ENCODE data around the gene EFEMP2.
A peak's percentile ranks its signal among the peaks of the same experiment; 100 is the strongest.

The EFEMP2 gene

DNA sequence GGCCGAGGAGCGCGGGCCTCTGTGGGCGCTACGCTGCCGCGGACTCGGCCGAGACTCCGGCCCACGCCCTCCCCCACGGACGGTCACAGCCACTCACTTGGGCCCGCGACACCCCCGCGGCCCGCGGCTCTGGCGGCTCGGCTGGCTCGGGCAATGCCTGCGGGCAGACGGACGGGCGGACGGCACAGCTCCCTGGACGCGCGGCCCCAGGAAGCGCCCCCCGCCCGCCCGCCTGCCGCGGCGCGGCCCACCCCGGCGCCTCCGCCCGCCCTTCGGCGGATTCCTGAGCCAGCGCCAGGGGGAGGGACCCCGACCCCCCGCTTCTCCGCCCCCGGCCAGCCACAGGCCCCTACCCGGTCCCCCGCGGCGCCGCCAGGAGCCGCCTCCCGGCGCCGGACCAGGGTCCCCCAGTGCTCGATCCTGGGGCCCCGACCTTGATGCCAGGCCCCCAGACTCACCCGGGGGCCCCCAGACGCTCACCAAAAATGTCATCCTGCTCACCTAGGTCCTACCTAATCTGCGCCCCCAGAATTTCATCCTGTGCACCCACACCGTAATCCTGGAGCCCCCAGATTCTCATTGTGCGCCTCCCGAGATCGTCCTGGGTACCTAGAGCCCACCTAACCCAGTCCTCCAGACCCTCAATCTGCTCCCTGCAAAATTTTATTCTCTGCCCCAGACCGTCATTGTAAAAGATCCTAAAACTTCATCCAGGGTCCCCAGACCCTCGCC, at the start of gene EFEMP2:
Gene EFEMP2 (minus strand): TSS at position 215 of the 732 bp plus-strand sequence. CDS start 446 bp downstream, outside the sequence.
- FAIRE-seq (no peak), DNase-seq (ENCODE audit: low spot score) (no peak)

DNA sequence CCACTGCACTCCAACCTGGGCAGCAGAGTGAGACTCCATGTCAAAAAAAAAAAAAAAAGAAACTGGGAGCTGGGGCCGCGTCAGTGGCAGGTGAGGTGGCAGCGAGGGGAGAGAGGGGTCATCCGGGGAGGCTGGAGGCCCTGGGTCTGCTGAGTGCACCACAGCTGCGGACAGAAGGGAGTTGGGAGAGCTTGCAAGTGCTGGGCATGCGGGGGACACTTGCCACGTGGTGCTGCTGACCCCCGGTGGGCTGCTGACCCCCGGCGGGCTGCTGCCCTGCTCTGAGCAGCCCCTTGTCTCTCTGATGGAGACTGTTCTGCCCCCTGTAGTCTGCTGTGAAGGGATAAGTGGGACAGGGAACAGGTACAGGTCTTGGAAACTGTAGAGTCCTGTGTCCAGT, 49.3 kb upstream of the EFEMP2 start:
- FAIRE-seq, result no peak
- no peak for DNase-seq (ENCODE audit: low spot score)

DNA sequence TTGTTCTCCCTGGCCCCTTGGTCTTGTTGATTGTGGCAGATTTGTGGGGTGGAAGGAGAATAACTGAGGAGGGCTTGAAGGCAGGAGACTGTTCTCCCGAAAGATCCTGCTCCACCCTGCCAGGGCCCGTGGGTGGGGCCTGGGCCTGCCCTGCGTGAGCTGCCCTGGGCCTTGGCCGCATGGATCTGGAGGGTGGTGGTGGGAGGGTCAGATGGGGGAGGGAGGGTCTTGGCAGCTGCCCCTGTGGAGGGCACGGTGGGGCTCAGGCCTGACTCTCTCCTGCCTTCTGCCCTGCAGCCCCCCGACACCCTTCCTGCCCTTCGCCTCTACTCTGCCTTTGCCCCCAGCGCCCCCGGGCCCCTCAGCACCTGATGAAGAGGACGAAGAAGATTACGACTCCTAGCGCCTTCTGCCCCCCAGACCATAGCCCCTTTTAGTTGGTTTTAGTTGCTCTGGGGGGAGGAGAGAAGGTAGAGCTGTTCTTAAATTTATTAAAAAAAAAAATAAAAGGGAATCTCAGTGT, 48.5 kb upstream of the EFEMP2 start:
- DNase-seq (ENCODE audit: low spot score) (no peak), FAIRE-seq (no peak)

DNA sequence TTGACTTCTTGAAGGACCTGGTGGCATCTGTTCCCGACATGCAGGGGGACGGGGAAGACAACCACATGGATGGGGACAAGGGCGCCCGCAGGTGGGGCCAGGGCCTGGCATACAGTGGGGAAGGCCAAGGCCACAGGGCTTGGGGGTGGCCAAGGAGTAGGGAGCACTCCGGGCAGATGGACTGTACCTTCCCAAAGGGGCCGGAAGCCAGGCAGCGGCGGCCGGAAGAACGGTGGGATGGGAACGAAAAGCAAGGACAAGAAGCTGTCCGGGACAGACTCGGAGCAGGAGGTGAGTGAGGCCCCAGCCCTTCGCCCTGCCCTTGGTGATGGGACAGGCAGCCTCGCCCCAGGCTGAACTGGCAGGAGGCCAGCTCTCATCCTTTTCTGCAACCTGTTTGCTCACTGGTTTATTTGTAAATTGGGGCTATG, 47.8 kb upstream of the EFEMP2 start:
- DNase-seq (ENCODE audit: low spot score) (no peak), FAIRE-seq (no peak)

DNA sequence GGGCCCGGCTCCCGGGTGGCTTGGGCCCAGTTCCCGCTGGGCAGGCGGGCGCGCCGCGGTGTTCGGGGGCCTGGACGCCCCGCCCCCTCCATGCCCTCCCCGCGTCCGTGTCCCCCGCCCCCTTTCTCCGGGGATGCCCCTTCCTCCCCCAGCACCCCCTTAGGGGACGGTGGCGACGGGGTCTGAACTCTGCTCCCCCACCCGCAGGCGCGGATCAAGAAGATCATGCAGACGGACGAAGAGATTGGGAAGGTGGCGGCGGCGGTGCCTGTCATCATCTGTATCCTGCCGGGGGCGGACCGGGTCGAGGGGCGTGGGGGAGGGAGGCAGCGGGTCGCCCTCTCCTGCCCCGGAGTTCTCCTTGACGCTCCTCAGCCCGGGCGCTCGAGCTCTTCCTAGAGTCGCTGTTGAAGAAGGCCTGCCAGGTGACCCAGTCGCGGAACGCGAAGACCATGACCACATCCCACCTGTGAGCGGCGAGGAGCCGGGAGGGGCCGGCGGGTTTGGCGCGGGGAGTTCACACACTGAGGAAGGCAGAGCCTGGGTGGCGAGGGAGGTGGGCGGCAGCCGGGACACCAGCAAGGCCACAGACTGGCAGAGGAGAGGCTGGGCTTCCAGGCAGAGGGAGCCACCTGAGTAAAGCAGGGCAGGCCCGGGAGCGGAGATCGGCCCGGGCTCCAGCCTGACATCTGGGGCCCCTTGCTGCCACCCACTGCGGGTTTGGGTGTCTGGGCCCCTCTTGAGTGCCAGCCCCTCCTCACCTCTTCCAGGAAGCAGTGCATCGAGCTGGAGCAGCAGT, 47.2 kb upstream of the EFEMP2 start:
- FAIRE-seq, result no peak
- DNase-seq (ENCODE audit: low spot score), result no peak

DNA sequence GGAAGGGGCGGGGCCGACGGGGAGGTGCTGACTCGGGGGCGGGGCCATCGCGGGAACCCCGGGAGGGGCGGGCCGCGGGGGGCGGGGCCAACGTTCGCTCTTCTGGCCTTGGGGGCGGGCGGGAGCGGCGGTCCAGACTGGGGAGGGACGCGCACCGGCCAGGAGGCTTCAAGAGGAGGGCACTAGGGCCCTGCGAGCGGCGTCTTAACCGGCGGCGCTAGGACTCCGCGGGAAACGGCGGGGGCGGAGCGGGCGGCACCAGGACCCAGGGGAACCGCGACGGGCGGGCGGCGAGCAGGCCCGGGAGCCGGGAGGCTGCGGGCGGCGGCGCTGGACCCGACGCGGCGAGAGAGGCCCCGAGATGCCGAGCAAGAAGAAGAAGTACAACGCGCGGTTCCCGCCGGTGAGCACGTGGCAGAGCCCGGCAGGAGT, 46.6 kb upstream of the EFEMP2 start, which contains the start of gene DRAP1:
Gene DRAP1 (plus strand): TSS at position 286 of the 432 bp plus-strand sequence. CDS start 76 bp downstream, at position 362.
- FAIRE-seq (no peak), DNase-seq (ENCODE audit: low spot score) (peak; percentile 93)

DNA sequence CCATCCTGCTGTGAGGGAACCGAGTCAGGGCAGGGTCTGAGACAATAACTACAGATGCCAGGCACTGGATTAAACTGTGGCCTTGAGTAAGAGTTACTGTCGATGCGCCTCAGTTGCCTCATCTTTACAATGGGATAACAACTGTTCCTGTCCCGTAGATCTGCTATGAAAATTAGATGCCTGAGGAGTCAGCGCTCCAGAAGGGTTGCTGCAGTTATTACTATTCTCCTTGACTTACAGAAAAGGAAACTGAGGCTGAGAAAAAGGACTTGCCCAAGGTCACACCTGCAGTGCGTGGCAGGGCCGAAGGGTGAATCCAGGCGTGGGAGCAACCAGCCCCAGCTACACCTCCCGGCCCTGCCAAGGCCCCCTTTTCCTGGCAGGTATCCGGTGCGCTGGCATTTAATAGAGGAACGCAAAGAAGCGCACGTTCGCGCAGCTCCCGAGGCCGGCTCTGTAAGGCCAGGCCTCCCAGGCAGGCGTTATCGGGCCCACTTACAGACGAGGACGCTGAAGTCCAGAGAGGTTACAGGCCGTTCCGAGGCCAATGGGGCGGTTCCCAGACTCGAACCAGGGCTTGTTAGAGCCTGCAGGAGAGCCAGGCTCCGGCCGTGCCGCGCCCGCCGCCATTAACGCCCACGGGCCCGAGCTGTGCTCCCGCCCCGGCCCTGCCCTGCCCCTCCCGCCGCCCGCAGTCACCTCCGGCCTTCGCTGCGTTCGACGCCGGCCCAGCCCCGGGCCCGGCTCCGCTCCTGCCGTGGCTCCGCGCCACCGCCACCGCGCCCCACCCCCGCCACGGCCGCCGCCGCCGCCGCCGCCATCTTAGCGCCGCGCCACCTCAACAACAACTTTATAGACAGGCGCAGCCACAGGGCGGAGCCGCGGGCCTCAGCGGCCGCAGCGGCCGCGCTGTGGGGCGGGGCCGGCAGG, 45.9 kb upstream of the EFEMP2 start, which contains the start of gene C11orf68:
Gene C11orf68 (minus strand): TSS at position 852 of the 930 bp plus-strand sequence. CDS start 31 bp downstream, at position 821.
- FAIRE-seq, result no peak
- DNase-seq (ENCODE audit: low spot score), result no peak

DNA sequence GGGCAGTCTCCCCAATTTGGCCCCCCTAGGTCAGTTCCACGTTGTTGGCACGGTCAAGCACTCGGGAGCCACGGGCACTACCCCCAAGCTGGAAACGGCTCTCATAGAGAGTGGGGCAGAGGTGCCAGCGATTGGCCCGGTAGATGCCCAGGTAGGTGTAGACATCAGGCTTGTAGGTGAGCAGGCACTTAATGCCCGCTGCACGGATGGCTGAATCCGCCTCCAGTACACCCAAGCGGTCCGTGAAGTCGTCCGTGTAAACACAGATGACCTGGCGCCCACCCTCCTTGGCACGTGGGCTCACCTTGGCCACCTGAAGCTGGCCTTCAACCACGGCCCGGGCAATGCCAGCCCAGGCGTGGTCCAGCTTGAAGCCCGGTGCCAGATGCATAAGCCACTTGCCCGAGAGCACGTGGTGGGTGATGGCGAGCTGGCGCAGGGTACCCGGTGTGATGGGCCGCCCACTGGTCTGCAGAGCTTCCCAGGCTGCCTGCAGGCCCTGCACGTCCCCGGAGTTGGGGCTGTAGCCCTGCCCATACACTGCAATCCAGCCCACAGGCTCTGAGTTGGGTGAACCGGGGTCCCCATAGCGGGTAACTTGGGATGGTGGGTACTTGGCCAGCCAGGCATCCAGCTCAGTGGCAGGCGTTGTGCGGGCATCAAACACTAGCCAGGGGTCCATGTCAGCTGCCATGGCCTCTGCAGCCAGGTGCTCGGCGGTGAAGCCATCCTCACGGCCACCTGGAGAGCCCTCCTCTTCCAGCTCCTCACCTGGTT, 45.0 kb upstream of the EFEMP2 start:
- no peak for FAIRE-seq
- no peak for DNase-seq (ENCODE audit: low spot score)

DNA sequence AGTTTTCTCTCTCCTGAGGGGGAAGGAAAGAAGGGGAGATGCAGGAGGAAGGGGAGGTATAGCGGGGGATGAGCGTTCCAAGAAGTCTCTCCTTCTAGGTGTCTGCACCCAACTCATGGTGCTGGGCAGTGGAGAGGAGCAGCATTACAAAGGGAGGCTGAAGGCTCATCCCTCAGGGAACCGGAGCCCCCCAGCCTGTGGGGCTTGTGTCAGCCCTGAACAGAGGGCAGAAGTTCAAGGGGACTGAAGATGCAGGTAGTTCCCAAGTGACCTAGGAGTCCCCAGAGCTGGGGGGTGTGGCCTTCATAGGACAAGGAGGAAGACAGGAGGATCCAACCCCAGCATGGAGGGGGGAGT, 44.5 kb upstream of the EFEMP2 start:
- FAIRE-seq (no peak), DNase-seq (ENCODE audit: low spot score) (no peak)

DNA sequence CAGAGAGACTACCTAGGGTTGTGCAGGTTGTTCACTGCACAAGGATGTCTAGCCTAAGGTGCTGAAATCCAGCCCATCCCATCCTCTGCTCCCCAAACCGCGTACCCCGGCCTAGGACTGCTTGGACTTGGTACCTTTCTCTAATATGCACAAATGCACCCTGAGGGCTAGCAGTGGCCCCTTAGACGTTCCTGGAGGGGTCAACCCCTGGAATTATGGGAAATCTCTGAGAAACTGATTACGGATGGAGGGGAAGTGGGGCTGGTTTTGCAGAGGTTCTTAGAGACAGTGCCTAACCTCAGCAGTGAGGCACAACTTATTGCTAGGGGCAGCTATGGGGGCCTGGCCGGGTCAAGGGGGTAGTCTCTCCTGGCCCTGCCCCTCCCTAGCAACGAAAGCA, 43.8 kb upstream of the EFEMP2 start:
- no peak for FAIRE-seq
- no peak for DNase-seq (ENCODE audit: low spot score)

DNA sequence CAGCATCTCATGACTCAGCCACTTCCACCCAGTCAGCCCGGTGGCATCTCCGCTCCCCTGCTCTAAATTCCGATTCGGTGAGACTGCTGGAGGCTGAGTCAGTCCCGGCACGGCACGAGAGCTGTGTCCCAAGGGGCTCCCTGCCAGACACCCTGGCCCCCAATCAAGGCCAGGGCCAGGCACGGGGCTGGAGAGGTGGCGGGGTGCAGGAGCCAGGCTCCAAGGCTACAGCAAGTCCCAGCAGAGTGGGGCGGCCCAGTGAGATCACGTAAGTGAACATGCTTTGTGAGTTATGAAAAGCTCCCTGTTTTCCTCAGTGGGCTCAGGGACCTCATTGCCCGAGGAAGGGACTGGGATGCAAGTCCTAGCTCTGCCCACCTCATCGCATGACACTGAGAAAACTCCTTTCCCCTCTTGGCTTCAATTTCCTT, 43.2 kb upstream of the EFEMP2 start:
- peak; percentile 95 for DNase-seq (ENCODE audit: low spot score)
- FAIRE-seq, result peak; percentile 83

DNA sequence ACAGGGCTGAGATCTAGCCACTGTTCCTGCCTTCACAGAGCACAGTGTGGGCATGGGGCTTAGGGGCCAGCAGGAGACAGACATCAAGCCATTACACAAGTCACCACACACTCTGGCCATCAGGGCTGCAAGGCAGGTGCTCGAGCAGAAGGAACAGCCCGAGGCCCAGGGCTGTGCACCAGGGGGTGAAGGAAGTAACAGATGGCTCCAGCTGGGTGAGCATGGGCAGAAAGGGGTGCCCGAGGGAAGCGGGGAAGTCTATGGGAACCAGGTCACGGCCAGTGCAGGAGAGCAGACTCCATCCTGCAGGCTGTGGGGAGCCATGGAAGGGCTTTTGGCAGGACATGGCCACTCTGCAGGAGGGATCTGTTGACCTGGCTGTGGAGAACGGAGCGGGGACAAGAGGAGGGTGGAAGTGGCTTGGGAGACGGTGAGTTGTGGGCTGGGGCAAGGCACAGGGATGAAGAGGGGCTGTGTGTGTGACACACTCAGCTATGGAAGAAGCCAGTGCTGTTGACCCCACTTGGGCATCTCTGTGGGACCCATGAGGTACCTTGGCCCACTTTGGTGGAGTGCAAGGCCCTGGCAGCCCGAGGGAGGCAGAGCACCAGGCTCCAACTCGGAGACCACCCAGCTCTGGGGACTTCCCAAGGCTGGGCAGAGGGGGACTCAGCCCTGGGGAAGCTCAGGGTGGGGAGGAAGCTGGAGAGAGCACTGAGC, 42.7 kb upstream of the EFEMP2 start:
- FAIRE-seq (no peak), DNase-seq (ENCODE audit: low spot score) (no peak)

DNA sequence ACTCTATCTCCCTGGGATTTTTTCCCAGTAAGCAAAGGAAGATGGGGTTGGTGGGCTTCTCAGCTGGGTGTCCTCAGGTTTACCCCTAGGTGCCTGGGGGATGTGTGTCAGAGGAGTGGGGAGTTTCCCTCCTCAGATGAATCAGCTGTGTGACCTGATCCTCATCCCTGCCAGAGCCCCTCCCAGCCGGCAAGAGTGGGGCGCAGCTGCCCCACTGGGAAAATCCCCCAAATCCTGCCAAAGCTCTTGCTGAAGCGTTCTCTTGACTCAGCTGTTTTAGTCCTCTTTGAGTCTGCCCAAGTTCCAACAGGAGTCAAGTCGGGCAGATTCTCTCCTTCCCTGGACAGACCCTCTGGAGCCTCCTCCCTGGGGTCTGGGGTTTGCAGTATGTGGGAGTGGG, 40.2 kb upstream of the EFEMP2 start:
- FAIRE-seq (no peak), DNase-seq (ENCODE audit: low spot score) (peak; percentile 79)

DNA sequence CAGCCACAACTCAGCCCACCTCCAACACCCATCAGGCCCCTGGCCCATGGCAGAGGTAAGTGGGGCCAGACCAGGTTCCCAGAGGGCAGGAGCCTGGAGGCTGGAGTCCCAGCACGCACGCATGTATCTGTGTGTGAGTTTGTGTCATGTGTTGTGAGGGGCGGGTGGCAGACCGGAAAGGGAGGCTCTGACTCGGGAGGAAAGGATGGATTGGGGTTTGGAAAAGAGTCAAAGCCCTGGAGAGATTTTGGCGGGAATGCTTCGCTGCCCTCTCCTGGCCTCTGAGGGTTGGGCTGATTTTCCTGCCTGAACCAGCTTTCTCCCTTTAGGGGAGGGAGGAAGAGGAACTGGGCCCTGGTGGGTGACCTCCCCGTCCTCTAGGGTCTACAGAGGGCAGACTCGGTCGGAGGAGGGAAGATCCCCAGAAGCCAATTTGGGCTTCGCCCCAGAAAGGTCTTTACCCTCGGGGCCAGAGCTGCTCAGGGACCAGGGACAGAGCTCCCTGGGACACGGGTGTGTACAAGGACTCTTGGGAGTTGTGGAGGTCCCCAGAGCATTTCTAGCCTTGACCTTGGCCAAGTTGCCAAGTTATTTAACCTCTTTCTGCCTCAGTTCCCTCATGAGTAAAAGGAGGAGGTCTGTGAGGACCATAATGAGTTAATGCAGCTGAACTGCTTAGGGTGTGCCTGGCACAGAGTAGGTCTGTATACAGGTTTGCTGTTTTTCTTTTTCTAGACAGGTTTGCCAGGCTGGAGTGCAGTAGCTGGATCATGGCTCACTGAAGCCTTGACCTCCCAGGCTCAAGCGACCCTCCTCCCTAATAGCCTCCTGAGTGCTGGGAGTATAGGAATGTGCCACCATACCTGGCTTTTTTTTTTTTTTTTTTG, 39.3 kb upstream of the EFEMP2 start:
- DNase-seq (ENCODE audit: low spot score) (peak; percentile 91), FAIRE-seq (peak; percentile 76)

DNA sequence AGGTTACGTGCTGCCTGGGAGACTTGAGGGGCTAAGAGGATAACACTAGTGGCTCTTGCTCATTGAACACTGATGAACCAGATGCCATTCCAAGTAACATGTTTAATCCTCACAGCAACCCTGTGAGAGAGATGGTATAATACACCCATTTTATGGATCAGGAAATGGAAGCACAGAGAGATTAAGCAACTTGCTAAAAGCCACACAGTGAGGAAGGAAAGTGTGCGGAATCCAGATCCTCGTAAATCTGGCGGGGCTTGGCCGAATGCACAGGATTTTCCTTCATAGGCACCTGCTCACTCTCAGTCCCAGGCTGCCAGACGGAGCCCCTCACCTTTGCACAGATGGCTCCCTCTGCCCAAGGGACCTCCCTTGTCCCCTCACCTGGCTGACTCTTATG, 35.3 kb upstream of the EFEMP2 start:
- DNase-seq (ENCODE audit: low spot score) (no peak), FAIRE-seq (no peak)

DNA sequence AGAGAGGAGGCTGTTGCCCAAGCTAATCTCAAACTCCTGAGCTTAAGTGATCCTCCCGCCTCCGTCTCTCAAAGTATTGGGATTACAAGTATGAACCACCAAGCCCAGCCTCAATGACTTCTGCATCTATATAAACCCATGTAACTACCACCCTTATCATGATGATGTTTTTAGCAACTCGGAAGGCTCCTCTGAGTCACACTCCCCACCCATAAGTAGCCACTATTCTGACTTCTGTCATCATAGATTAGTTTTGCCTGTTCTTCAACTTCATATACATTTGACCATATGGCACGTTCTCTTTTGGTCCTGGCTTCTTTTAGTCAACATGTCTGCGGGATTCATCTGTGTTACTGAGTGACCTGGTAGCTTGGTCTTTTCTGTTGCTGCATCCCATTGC, 34.0 kb upstream of the EFEMP2 start:
- DNase-seq (ENCODE audit: low spot score) (no peak), FAIRE-seq (no peak)

DNA sequence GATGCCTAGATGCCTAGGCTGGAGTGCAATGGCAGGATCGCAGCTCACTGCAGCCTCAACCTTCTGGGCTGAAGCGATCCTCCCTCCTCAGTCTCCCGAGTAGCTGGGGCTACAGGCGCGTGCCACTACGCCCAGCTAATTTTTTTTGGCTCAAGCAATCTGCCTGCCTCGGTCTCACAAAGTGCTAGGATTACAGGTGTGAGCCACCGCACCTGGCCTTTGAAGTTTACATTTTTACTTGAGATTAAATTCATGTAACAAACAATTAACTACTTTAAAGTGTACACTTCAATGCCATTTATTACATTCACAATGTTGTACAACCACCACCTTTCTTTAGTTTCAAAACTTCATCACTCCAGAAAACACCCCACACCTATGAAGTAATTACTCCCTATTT, 31.1 kb upstream of the EFEMP2 start:
- FAIRE-seq (no peak), DNase-seq (ENCODE audit: low spot score) (no peak)

DNA sequence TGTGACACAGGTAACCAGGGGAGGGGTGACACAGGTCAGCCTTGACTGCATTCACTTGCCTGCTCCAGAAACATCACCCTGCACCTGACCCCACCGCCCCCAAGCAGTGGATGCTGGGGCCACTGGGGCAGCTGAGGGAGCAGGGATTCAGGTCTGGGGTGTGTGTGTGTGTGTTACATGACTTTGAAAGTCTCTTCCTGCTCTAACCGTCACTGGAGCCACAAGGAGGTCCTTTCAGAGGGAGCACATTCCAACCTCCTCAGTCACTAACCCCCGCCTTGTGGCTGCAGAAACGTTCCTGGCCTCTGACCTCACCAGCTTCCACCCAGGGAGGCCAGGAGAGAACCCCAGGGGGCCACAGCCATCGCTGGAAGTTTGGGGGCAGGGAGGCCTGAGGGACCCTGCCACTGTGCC, 30.5 kb upstream of the EFEMP2 start:
- DNase-seq (ENCODE audit: low spot score) (peak; percentile 95), FAIRE-seq (peak; percentile 72)

DNA sequence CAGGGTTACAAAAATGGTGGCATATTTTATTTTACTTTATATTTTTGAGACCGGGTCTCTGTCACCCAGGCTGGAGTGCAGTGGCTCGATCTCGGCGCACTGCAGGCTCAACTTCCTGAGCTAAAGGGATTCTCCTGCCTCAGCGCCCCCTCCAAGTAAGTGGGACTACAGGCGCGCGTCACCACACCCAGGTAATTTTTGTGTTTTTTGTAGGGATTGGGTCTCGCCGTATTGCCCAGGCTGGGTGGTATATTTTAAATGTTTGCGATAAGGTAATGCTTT, 28.2 kb upstream of the EFEMP2 start:
- DNase-seq (ENCODE audit: low spot score) (no peak), FAIRE-seq (no peak)

All from RCC 7860 (cell line).